ENCODE data around the gene CPA4.
"Not testable (repeated sequence)": the region's sequence is repeated elsewhere in the genome, so short reads cannot be mapped to it uniquely, and the experiment has no call there.

CPA4 gene

GRCh38 chr7:130292682-130293257 lies at the start of gene CPA4:
Gene CPA4, plus strand, starts transcription at chr7:130293161. Its CDS starts 20 bp downstream, at chr7:130293181.
- no peak for DNase-seq

DNA sequence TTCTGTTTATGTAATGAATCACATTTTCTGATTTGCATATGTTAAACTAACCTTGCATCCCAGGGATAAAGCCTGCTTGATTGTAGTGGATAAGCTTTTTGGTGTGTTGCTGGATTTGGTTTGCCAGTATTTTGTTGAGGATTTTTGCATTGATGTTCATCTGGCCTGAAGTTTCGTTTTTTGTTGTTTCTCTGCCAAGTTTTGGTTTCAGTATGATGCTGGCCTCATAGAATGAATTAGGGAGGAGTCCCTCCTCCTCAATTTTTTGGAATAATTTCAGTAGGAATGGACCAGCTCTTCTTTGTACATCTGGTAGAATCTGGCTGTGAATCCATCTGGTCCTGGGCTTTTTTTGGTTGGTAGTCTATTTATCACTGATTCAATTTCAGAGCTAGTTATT lies 49.5 kb upstream of the CPA4 start:
- DNase-seq = not testable (repeated sequence)

GRCh38 chr7:130246491-130246890 lies 46.5 kb upstream of the CPA4 start:
- DNase-seq = not testable (repeated sequence)

DNA sequence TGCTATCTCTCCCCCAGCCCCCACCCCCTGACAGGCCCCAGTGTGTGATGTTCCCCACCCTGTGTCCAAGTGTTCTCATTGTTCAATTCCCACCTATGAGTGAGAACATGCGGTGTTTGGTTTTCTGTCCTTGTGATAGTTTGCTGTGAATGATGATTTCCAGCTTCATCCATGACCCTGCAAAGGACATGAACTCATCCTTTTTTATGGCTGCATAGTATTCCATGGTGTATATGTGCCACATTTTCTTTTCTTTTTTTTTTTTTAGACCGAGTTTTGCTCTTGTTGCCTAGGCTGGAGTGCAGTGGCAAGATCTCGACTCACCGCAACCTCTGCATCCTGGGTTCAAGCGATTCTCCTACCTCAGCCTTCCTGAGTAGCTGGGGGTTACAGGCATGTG lies 44.1 kb upstream of the CPA4 start:
- not testable (repeated sequence) for DNase-seq

DNA sequence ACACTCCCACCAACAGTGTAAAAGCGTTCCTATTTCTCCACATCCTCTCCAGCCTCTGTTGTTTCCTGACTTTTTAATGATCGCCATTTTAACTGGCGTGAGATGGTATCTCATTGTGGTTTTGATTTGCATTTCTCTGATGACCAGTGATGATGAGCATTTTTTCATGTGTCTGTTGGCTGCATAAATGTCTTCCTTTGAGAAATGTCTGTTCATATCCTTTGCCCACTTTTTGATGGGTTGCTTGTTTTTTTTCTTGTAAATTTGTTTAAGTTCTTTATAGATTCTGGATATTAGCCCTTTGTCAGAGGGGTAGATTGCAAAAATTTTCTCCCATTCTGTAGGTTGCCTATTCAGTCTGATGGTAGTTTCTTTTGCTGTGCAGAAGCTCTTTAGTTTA lies 43.3 kb upstream of the CPA4 start:
- not testable (repeated sequence) for DNase-seq

GRCh38 chr7:130254555-130254954 lies 38.4 kb upstream of the CPA4 start:
- no peak for DNase-seq

DNA sequence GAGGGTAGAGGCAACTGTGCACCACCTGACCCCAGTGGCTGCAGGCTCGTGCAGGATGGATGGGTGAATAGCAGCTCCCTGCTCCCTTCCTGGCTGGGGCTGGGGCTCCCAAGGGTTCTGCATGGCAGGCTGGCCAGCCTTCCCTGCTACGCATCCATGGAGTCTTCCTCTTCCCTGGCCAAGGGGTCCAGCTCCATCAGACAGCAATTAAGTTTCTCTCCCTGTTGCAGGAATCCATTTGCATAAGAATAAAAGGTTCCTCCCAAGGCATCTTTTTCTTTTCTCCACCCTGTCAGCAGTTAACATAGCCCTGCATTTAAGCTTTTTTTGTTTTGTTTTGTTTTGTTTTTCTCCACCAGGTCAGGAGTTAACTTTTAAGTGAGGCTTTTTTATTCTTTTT lies 36.3 kb upstream of the CPA4 start:
- DNase-seq = no peak

- no peak for DNase-seq
Measured at GRCh38 chr7:130258494-130259078, 34.4 kb upstream of the CPA4 start.

- no peak for DNase-seq
Measured at GRCh38 chr7:130262448-130262847, 30.5 kb upstream of the CPA4 start.

- no peak for DNase-seq
Measured at GRCh38 chr7:130263130-130263529, 29.8 kb upstream of the CPA4 start.

- no peak for DNase-seq
Measured at GRCh38 chr7:130266258-130266960, 26.6 kb upstream of the CPA4 start, which contains the start of gene CPA2. Gene CPA2, plus strand, starts transcription at chr7:130266863. Its CDS starts 19 bp downstream, at chr7:130266882.

- DNase-seq = no peak
Measured at GRCh38 chr7:130266961-130267321, 26.0 kb upstream of the CPA4 start.

DNA sequence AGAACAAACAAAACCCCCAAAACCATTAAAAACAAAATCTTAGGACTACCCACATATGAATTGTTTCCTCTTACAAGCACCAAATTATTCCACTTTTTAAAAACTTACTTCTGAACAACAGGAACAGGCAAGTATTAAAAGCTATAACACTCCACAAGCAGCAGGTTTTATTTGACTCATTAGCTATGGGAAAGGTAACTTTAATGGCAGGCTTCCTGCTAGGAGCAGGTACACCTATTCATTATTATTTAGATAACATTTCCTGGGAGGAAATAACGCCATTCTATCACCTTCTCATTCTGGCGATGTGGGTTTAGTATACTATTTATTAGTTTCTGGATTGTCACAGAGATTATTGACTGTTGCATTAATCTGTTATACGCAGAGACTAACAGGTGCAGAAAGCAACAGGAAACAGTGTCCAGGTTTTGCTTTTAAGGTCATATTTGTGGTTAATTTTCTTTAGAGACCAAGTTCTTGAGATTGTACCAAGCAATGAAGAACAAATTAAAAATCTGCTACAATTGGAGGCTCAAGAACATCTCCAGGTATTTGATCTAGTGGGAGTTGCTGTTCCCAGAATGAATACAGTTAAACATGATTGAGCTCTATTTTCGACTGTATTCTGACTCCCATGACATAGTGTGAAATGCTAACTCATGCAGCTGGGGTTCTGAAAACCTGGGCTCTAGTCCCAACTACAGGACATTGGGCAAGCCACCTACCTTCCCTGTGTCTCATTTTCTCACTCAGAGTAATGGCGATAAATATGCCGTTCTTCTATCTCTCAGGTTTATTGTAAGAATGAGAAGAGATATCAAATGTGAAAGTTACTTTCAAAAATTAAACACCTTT lies 24.3 kb upstream of the CPA4 start:
- DNase-seq = no peak

DNA sequence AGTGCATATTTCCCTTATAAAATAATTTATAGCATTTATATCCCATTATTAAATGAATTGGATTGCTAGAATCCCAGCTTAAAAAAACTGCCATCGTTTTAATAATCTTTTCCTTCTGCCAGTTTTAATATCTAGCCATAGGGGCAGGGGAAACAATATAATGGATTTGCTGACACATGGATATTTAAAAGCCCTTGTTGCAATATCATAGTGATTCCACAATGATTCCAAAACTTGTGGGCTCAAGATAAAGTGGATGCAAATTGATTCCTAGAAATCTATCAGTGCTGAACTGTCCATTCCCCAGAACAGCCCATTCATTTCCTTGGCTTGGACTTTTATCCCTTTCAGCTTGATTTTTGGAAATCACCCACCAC lies 23.7 kb upstream of the CPA4 start:
- DNase-seq = no peak

GRCh38 chr7:130270947-130271800 lies 21.8 kb upstream of the CPA4 start:
- no peak for DNase-seq

DNA sequence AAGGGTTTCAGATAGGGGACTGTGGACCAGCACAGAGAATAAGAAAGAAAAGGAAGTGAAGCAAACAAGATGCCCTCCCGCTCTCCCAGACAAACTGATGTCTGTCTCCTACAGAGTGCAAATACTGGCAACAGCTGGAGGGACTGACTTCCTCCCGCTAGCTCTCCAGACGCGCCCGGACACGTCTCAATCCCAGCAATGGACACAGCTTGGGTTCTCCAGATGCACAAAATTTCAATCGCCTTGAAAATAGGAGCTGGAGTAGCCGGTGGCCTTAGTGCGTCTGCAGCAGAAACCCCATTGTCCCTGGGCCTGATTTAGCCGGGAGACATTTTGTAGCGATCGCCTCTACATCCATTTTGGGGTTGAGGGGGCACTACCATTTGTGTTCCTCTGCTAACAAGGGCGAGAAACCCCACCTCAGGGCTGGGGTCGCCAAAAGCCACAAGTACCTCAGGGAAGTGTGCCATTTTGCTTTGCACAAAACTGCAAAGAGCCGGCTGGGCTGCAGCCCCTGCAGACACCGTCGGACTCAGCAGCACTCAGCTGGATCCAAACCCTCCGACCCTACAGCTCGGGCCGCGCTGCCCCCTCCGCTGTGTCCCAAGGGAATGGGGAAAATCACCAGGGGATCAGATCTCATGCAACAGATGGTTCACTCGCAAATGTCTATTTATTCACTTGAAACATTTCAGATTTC lies 20.4 kb upstream of the CPA4 start:
- DNase-seq = no peak

- DNase-seq = no peak
Measured at GRCh38 chr7:130273081-130273932, 19.7 kb upstream of the CPA4 start.

- DNase-seq = no peak
Measured at GRCh38 chr7:130273933-130274255, 19.1 kb upstream of the CPA4 start.

- DNase-seq = no peak
Measured at GRCh38 chr7:130274296-130274695, 18.7 kb upstream of the CPA4 start.

DNA sequence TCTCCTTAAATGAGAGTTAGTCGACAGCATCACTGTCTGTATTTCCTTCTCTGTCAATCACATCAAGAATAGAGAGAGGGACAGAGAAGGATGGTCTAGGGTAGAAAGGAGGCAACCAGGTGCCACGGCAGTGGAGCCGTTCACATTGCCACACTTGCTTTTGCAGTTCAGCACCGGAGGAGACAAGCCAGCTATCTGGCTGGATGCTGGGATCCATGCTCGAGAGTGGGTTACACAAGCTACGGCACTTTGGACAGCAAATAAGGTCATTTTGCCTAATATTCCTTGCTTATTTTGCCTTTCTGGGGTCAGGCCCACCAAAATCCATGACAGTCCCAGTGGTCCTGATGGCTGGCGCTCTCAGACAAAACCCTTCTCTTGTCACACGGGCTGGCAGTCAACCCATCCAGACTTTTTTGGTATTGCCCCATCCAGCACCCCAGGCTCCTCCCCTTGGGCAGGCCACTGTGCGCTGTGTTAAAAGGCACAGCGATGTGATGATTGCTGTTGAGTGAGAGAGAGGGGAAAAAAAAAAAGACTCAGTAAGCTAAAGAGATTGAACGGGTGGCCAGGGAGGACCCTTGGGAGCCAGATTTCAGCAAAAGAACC lies 17.9 kb upstream of the CPA4 start:
- no peak for DNase-seq

Data from activated CD4-positive, alpha-beta T cell treated with anti-CD3 and anti-CD28 coated beads for 4 hours (primary cell).